Stimulated activated CD4-positive, alpha-beta T cell treated with anti-CD3 and anti-CD28 coated beads, Interleukin-1b, Interleukin-23, amount 100 ng/mL, for 1 hour (primary cell): ENCODE measurements around the gene PCDHB14.
"Not testable (repeated sequence)": the region's sequence is repeated elsewhere in the genome, so short reads cannot be mapped to it uniquely, and the experiment has no call there.

Experiments used
- DNase-seq, 2 donors: peaks; one replicate each; pipeline ENCODE4 v3.0.0-alpha.2; 2020; ENCODE audit warnings: low read depth in 2 of 2

PCDHB14 gene

DNA sequence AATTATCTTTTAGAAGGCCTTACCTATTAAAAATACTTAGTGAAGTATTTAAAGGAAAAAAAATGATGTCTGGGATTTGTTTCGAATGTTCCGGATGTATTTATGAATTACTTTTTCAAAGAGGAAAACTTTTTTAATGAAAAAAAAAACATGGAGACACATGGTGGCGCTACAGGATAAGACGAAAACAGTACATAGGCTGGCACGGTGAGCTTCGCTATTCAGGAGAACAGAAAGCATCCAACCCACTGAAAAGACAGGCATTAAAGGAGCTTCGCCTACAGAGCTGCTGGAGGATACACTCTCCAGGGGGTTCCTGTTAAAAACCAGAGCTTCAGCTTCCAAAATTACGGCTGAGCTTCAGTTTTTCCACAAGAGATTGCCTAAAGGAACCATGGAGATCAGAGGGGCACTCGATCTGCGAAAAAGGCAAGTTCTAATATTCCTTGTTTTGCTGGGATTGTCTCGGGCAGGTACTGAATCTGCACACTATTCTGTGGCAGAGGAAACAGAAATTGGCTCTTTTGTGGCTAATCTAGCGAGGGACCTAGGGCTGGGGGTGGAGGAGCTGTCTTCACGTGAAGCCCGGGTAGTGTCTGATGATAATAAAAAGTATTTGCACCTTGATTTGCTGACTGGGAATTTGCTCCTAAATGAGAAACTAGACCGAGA lies at the start of gene PCDHB14:
Gene PCDHB14, plus strand, starts transcription at position 232 of the 672 bp plus-strand sequence. Its CDS starts 163 bp downstream, at position 395.
- DNase-seq = no peak

DNA sequence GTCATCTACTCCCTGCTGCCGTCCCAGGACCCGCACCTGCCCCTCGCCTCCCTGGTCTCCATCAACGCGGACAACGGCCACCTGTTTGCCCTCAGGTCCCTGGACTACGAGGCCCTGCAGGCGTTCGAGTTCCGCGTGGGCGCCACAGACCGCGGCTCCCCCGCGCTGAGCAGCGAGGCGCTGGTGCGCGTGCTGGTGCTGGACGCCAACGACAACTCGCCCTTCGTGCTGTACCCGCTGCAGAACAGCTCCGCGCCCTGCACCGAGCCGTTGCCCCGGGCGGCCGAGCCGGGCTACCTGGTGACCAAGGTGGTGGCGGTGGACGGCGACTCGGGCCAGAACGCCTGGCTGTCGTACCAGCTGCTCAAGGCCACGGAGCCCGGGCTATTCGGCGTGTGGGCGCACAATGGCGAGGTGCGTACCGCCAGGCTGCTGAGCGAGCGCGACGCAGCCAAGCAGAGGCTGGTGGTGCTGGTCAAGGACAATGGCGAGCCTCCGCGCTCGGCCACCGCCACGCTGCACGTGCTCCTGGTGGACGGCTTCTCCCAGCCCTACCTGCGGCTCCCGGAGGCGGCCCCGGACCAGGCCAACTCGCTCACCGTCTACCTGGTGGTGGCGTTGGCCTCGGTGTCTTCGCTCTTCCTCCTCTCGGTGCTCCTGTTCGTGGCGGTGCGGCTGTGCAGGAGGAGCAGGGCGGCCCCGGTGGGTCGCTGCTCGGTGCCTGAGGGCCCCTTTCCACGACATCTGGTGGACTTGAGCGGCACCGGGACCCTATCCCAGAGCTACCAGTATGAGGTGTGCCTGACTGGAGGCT lies 48.6 kb upstream of the PCDHB14 start:
- DNase-seq = not testable (repeated sequence)

DNA sequence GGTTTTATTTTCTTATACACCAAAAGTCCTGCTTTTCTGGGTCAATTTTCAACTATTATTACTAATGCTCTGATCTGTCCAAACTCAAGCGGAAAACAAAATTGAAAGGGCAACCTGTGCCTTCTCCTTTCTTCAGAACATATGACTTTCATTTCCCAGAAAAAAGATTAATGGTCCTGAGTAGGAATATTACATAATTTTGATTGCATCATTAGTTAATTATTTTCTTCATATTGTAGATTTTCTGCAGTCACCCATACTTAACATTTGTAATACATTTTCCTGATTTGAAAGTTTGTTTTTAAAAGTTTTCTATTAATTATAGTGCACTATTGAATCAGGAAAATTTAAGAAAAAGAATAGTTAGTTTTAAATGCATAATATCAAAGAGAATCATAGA lies 47.2 kb upstream of the PCDHB14 start:
- DNase-seq = no peak

DNA sequence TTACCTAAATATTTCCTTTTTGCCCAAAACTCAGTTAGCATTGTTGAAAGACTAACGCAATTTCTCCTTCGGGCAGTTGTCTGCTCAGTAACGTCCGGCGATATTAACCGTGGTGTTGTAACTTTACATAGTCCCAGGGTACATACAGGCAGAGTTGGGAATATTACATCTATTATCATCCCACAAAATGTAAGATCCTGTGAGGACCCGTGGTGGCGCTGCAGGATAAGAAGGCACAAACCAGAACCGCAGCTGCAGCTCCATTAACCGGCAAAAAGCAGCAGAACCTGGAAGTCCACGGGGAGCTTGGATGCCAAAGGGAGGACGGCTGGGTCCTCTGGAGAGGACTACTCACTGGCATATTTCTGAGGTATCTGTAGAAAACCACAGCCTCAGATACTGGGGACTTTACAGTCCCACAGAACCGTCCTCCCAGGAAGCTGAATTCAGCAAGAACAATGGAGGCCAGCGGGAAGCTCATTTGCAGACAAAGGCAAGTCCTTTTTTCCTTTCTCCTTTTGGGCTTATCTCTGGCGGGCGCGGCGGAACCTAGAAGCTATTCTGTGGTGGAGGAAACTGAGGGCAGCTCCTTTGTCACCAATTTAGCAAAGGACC lies 45.5 kb upstream of the PCDHB14 start, which contains the start of gene PCDHB8:
Gene PCDHB8, plus strand, starts transcription at position 214 of the 615 bp plus-strand sequence. Its CDS starts 245 bp downstream, at position 459.
- not testable (repeated sequence) for DNase-seq

DNA sequence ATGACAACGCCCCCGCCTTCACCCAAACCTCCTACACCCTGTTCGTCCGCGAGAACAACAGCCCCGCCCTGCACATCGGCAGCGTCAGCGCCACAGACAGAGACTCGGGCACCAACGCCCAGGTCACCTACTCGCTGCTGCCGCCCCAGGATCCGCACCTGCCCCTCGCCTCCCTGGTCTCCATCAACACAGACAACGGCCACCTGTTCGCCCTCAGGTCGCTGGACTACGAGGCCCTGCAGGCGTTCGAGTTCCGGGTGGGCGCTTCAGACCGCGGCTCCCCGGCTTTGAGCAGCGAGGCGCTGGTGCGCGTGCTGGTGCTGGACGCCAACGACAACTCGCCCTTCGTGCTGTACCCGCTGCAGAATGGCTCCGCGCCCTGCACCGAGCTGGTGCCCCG lies 43.8 kb upstream of the PCDHB14 start:
- DNase-seq = not testable (repeated sequence)

DNA sequence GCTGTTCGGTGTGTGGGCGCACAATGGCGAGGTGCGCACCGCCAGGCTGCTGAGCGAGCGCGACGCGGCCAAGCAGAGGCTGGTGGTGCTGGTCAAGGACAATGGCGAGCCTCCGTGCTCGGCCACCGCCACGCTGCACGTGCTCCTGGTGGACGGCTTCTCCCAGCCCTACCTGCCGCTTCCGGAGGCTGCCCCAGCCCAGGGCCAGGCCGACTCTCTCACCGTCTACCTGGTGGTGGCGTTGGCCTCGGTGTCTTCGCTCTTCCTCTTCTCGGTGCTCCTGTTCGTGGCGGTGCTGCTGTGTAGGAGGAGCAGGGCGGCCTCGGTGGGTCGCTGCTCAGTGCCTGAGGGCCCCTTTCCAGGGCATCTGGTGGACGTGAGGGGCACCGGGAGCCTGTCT lies 43.3 kb upstream of the PCDHB14 start:
- not testable (repeated sequence) for DNase-seq

DNA sequence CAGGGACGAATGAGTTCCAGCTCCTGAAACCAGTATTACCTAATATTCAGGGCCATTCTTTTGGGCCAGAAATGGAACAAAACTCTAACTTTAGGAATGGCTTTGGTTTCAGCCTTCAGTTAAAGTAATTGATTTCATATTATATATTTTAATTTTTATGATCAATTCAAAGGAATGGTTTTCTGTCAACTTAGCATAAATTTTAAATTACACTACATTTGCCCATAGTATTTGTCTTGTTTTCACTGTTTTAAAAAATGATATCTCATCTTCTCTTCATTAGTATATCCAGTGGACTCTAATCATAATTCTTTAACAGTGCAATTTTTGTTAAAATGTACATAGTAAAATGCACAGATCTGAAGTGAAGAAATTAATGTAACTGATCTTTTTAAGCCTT lies 42.8 kb upstream of the PCDHB14 start:
- no peak for DNase-seq

DNA sequence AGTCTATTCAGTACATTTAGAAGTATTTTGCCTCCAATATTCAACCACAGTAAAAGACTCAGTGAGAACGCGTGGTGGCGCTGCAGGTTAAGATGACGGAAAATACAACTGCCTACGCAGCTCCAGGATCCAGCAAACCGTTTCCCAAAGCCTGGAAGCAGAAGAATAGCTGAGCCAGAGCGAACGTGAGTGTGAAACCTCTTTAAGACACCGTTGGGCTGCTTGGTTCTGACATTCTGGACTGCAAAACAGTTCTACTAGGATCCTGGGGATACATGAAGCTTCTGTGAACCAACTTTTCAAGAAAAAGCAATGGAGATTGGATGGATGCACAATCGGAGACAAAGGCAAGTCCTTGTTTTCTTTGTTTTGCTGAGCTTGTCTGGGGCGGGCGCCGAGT lies 40.9 kb upstream of the PCDHB14 start, which contains the start of gene PCDHB16:
Gene PCDHB16, plus strand, starts transcription at position 140 of the 400 bp plus-strand sequence. Its CDS starts 173 bp downstream, at position 313.
- DNase-seq = no peak

DNA sequence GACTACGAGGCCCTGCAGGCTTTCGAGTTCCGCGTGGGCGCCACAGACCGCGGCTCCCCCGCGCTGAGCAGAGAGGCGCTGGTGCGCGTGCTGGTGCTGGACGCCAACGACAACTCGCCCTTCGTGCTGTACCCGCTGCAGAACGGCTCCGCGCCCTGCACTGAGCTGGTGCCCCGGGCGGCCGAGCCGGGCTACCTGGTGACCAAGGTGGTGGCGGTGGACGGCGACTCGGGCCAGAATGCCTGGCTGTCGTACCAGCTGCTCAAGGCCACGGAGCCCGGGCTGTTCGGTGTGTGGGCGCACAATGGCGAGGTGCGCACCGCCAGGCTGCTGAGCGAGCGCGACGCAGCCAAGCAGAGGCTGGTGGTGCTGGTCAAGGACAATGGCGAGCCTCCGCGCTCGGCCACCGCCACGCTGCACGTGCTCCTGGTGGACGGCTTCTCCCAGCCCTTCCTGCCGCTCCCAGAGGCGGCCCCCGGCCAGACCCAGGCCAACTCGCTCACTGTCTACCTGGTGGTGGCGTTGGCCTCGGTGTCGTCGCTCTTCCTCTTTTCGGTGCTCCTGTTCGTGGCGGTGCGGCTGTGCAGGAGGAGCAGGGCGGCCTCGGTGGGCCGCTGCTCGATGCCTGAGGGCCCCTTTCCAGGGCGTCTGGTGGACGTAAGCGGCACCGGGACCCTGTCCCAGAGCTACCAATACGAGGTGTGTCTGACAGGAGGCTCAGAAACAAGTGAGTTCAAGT lies 38.9 kb upstream of the PCDHB14 start:
- DNase-seq = not testable (repeated sequence)

DNA sequence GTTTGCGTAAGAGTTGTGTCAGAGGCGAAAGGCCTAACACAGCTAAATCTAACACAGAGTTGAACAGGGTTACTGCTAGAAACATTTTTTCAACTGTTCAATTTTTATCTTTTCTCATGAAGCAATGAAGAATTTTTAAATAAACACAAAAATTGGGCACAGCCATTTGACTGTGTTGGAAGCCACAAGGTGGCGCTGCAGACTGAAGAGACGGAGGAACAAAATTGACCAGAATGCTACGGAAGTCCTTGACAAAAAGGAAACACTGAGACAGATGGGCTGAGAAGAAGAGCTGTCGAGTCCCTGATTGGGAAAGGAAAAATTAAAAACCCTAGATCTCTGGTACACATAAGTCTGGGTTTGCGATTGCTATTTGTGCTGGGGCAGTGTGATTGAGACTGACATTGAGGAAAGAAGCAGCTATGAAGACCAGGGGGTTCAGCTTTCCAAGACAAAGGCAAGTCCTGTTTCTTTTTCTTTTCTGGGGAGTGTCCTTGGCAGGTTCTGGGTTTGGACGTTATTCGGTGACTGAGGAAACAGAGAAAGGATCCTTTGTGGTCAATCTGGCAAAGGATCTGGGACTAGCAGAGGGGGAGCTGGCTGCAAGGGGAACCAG lies 36.1 kb upstream of the PCDHB14 start, which contains the start of gene PCDHB9:
Gene PCDHB9, plus strand, starts transcription at position 265 of the 616 bp plus-strand sequence. Its CDS starts 158 bp downstream, at position 423.
- DNase-seq = peak in 1 of 2 donors; percentile 16

DNA sequence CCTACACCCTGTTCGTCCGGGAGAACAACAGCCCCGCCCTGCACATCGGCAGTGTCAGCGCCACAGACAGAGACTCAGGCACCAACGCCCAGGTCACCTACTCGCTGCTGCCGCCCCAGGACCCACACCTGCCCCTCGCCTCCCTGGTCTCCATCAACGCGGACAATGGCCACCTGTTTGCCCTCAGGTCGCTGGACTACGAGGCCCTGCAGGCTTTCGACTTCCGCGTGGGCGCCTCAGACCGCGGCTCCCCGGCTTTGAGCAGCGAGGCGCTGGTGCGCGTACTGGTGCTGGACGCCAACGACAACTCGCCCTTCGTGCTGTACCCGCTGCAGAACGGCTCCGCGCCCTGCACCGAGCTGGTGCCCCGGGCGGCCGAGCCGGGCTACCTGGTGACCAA lies 34.5 kb upstream of the PCDHB14 start:
- not testable (repeated sequence) for DNase-seq

DNA sequence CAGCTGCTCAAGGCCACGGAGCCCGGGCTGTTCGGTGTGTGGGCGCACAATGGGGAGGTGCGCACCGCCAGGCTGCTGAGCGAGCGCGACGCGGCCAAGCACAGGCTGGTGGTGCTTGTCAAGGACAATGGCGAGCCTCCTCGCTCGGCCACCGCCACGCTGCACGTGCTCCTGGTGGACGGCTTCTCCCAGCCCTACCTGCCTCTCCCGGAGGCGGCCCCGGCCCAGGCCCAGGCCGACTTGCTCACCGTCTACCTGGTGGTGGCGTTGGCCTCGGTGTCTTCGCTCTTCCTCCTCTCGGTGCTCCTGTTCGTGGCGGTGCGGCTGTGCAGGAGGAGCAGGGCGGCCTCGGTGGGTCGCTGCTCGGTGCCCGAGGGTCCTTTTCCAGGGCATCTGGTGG lies 34.0 kb upstream of the PCDHB14 start:
- DNase-seq = not testable (repeated sequence)

DNA sequence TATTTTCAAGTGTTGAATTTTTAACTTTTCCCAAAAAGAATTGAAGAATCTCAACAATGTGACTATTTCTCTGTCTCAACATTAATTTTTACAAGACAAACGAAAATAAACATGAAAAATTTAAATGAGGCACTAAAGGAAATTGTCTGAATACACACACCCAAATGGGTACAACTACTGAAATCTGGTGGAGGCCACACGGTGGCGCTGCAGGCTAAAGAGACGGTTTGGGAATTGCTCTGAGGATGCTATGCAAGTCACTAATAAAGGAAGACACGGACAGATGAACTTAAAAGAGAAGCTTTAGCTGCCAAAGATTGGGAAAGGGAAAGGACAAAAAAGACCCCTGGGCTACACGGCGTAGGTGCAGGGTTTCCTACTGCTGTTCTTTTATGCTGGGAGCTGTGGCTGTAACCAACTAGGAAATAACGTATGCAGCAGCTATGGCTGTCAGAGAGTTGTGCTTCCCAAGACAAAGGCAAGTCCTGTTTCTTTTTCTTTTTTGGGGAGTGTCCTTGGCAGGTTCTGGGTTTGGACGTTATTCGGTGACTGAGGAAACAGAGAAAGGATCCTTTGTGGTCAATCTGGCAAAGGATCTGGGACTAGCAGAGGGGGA lies 30.9 kb upstream of the PCDHB14 start, which contains the start of gene PCDHB10:
Gene PCDHB10, plus strand, starts transcription at position 244 of the 616 bp plus-strand sequence. Its CDS starts 200 bp downstream, at position 444.
- no peak for DNase-seq

DNA sequence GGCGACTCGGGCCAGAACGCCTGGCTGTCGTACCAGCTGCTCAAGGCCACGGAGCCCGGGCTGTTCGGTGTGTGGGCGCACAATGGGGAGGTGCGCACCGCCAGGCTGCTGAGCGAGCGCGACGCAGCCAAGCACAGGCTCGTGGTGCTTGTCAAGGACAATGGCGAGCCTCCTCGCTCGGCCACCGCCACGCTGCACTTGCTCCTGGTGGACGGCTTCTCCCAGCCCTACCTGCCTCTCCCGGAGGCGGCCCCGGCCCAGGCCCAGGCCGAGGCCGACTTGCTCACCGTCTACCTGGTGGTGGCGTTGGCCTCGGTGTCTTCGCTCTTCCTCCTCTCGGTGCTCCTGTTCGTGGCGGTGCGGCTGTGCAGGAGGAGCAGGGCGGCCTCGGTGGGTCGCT lies 28.8 kb upstream of the PCDHB14 start:
- not testable (repeated sequence) for DNase-seq

DNA sequence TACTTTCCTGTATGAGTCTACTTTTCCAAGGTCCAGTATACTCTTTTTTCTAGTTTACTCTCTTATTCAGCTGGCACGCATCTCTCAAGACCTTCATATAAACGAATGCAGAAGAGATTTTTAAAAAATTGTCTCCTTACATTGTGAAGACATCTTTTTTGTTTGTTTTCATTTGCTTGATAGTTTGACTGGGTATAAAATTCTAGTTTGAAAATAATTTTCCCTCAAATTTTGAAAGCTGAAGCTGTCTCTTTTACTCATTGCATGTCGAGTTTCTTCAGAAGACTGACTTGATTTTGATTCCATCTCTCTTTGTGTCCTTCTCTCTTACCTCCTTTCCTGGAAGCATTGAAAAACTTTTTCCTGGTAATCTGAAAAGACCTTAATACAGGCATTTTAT lies 26.8 kb upstream of the PCDHB14 start:
- DNase-seq = no peak

DNA sequence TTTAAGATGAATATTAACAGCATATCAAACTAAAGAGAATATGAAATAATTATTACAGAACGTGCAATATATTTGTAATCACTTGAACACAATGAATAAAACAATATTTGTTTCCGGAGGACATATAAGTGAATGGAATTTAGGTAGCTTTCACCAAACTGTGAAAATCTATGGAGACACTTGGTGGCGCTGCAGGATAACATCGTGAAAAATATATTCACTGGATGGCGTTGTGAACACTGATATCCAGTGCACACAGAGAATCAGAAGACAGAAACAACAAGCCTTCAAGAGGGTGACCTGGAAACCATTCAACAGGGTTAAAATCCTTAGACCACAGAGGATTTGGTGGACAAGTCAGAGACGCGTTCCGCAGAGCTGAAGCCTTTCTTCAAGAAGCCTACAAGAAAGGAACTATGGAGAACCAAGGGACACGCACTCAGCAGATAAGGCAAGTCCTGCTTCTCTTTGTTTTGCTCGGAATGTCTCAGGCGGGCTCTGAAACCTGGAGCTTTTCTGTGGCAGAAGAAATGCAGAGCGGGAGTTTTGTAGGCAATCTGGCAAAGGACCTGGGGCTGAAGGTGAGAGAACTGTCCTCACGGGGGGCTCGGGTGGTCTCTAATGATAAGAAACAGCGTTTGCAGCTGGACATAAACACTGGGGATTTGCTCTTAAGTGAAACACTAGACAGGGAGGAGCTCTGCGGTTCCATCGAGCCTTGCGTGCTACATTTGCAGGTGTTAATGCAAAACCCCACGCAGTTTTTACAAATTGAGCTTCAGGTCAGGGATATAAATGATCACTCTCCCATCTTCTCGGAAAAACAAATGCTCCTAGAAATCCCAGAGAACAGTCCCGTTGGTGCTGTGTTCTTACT lies 23.5 kb upstream of the PCDHB14 start, which contains the start of gene PCDHB11:
Gene PCDHB11, plus strand, starts transcription at position 269 of the 877 bp plus-strand sequence. Its CDS starts 148 bp downstream, at position 417.
- DNase-seq = no peak

DNA sequence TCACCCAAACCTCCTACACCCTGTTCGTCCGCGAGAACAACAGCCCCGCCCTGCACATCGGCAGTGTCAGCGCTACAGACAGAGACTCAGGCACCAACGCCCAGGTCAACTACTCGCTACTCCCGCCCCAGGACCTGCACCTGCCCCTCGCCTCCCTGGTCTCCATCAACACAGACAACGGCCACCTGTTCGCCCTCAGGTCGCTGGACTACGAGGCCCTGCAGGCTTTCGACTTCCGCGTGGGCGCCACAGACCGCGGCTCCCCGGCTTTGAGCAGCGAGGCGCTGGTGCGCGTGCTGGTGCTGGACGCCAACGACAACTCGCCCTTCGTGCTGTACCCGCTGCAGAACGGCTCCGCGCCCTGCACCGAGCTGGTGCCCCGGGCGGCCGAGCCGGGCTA lies 22.0 kb upstream of the PCDHB14 start:
- DNase-seq = not testable (repeated sequence)

DNA sequence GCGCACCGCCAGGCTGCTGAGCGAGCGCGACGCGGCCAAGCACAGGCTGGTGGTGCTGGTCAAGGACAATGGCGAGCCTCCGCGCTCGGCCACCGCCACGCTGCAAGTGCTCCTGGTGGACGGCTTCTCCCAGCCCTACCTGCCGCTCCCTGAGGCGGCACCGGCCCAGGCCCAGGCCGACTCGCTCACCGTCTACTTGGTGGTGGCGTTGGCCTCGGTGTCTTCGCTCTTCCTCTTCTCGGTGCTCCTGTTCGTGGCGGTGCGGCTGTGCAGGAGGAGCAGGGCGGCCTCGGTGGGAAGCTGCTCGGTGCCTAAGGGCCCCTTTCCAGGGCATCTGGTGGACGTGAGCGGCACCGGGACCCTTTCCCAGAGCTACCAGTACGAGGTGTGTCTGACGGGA lies 21.5 kb upstream of the PCDHB14 start:
- DNase-seq = not testable (repeated sequence)

DNA sequence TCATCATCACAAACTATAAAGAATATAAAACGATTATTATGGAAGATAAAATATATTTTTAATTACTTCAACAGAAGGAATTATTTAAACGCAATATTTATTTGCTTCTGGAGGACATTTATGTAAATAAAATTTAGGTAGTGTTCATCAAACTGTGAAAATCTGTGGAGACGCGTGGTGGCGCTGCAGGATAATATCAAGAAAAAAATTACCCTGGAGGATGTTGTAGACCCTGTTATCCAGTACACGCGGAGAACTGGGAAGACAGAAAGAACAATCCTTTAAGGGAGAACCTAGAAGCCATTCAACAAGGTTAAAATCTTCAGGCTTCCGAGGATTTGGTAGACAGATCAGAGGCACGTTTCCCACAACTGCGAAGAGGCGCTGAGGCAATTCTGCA lies 14.7 kb upstream of the PCDHB14 start, which contains the start of gene PCDHB12:
Gene PCDHB12, plus strand, starts transcription at position 242 of the 400 bp plus-strand sequence. CDS start 189 bp downstream, outside the sequence.
- DNase-seq = no peak
